Tibial artery (tissue), 4 donors: Measurements from ENCODE around the gene TPK1.

ENCODE experiments used
- DNase-seq, 2 donors: peaks; one replicate each; pipeline ENCODE4 v3.0.0-alpha.2; 2019
- H3K27ac ChIP-seq, 2 donors: fragments of 200-600 bp; sonication (generic) in 1 of 2; 1 replicate in 1 of 2; 2 replicates in 1 of 2; pipeline ENCODE4 v1.5.1; 2018 to 2019; ENCODE audit warnings: mild to moderate bottlenecking in 1 of 2
- H3K27me3 ChIP-seq, 2 donors: fragments of 200-600 bp; sonication (generic) in 1 of 2; one replicate each; pipeline versions ENCODE4 v1.5.1 to v1.6.0; 2016 to 2019
- H3K36me3 ChIP-seq, 3 donors: fragments of 200-600 bp; sonication (generic) in 2 of 3; one replicate each; pipeline ENCODE4 v1.5.1; 2016 to 2019; ENCODE audit warnings: mild to moderate bottlenecking in 2 of 3
- H3K4me1 ChIP-seq, 4 donors: fragments of 200-600 bp; sonication (generic) in 2 of 4; 1 replicate in 3 of 4; 2 replicates in 1 of 4; pipeline ENCODE4 v1.5.1; 2016 to 2019
- H3K4me3 ChIP-seq, 2 donors: fragments of 200-600 bp; sonication (generic) in 1 of 2; 1 replicate in 1 of 2; 2 replicates in 1 of 2; pipeline ENCODE4 v1.5.1; 2018 to 2019; ENCODE audit warnings: mild to moderate bottlenecking in 2 of 2
- H3K9me3 ChIP-seq, 3 donors: fragments of 200-600 bp; sonication (generic) in 1 of 3; one replicate each; pipeline ENCODE4 v1.5.1; 2016 to 2019
- intact Hi-C: fragments of 100-400 bp; cut with DNase I; formaldehyde crosslinking; loops from one replicate; pipeline ENCODE4 v1.15.0; 2023; ENCODE audit warnings: low total_unique reads
- TF ChIP-seq, protein P1 (sequence below), 2 experiments: fragments of 200-600 bp in 1 of 2; fragments of 450-650 bp in 1 of 2; IDR thresholded peaks; one replicate each; pipeline ENCODE4 v1.5.1; 2017 to 2019; ENCODE audit warnings: antibody characterized with exemption in 2 of 2, mild to moderate bottlenecking in 1 of 2, moderate library complexity in 1 of 2

Gene TPK1

DNA sequence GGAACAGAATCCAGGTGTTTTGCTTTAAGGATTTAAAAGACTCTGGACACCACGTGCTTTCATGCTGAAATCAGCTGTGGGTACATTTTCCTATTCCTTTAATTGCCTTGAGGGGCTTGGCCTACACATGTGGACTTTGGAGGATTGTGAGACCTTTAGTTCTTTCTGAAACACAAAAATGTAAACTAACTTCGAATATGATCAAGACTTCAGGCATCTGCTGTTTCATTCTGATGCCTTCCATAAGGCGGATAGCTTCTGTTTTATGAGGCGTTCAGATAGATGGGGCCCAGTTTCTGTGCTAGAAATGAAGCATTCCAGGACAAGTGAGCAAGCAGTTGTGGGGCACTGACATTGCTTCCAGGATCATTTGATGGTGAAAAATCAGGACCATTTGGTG is 430.9 kb downstream of the TPK1 start:
- no peak for DNase-seq
- H3K27me3 ChIP-seq: peaks cover 0 to 10% of the 10 kb centered on the region in 2 donors
- H3K36me3 ChIP-seq: no peaks in the 10 kb centered on the region
- intact Hi-C loops: no loop called here
- peaks cover 0 to 7% (median 5%) of the 10 kb centered on the region in 4 donors for H3K4me1 ChIP-seq
- no peak overlapping the region for H3K27ac ChIP-seq
- no peak overlapping the region for H3K4me3 ChIP-seq
- TF ChIP-seq, protein P1, sequence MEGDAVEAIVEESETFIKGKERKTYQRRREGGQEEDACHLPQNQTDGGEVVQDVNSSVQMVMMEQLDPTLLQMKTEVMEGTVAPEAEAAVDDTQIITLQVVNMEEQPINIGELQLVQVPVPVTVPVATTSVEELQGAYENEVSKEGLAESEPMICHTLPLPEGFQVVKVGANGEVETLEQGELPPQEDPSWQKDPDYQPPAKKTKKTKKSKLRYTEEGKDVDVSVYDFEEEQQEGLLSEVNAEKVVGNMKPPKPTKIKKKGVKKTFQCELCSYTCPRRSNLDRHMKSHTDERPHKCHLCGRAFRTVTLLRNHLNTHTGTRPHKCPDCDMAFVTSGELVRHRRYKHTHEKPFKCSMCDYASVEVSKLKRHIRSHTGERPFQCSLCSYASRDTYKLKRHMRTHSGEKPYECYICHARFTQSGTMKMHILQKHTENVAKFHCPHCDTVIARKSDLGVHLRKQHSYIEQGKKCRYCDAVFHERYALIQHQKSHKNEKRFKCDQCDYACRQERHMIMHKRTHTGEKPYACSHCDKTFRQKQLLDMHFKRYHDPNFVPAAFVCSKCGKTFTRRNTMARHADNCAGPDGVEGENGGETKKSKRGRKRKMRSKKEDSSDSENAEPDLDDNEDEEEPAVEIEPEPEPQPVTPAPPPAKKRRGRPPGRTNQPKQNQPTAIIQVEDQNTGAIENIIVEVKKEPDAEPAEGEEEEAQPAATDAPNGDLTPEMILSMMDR (IDR thresholded peaks at IDR 0.05): no peak
- H3K9me3 ChIP-seq: no peaks in the 10 kb centered on the region

DNA sequence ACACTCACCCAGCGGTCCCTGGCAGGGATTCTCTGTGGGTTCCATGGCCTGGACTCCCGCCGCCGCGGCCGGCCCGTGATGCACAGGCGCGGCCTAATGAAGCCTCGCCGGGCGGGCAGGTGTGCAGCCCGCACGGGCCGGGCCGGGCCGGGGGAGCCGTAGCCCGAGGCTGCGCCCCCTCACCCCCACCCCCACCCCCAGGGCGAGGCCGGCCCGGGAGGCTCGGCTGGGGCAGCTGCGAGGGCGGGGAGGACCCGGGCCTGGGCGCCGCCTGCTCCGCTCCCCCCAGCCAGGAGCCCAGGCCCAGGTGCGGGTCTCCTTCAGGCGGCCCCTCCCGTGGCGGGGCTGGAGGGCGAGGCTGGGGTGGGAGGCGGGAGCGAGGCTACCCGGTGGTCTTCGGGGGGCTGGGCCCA is 432.2 kb downstream of the TPK1 start, which contains the start of gene NOBOX:
Gene NOBOX, minus strand, starts transcription at position 45 of the 413 bp plus-strand sequence.
- TF ChIP-seq, protein P1 (IDR thresholded peaks at IDR 0.05): no peak

DNA sequence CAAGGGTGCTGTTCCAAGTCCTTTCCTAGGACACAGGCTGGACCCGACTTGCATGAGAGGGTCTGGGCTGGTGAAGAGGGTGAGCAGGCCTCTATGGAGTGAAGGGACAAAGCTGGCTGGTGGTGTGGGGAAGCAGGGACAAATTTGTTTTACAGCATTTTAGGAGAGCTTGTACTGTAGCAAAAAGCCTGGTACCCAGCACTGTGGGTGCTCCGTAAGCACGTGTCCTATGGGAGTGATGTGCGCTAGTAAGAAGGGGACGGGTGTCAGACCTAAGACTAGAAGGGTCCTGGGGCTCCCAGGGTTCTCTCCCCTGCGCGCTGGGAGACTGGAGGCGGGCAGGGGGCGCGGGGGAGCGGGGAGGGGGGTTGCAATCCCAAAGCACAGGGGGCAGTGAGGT is 432.8 kb downstream of the TPK1 start:
- no peaks in the 10 kb centered on the region for H3K36me3 ChIP-seq
- DNase-seq: no peak
- H3K9me3 ChIP-seq: no peaks in the 10 kb centered on the region
- no peak overlapping the region for H3K4me3 ChIP-seq
- H3K27me3 ChIP-seq: peaks cover 0 to 10% of the 10 kb centered on the region in 2 donors
- intact Hi-C loops: no loop called here
- TF ChIP-seq, protein P1 (IDR thresholded peaks at IDR 0.05): no peak
- H3K27ac ChIP-seq: no peak overlapping the region
- peaks cover 0 to 7% (median 5%) of the 10 kb centered on the region in 4 donors for H3K4me1 ChIP-seq

More for the DNA sequence above, 432.2 kb downstream of the TPK1 start, which contains the start of gene NOBOX:
- intact Hi-C loops: no loop called here
- H3K9me3 ChIP-seq: no peaks in the 10 kb centered on the region
- no peak for DNase-seq
- no peak within 1 kb of the TSS for H3K27ac ChIP-seq
- H3K4me1 ChIP-seq: peaks cover 0 to 7% (median 5%) of the 10 kb centered on the region in 4 donors
- H3K36me3 ChIP-seq: no peaks in the 10 kb centered on the region
- H3K4me3 ChIP-seq: no peak within 1 kb of the TSS
- H3K27me3 ChIP-seq: peaks cover 0 to 10% of the 10 kb centered on the region in 2 donors
